ENCODE results near the gene HKDC1. TPM values are rescaled to one million over a fixed set of nuclear protein-coding genes. Genes with fewer than 3 reads are reported as not detected.

The HKDC1 gene
- total RNA-seq, 2 experiments from 2014 or later, result not detected

DNA sequence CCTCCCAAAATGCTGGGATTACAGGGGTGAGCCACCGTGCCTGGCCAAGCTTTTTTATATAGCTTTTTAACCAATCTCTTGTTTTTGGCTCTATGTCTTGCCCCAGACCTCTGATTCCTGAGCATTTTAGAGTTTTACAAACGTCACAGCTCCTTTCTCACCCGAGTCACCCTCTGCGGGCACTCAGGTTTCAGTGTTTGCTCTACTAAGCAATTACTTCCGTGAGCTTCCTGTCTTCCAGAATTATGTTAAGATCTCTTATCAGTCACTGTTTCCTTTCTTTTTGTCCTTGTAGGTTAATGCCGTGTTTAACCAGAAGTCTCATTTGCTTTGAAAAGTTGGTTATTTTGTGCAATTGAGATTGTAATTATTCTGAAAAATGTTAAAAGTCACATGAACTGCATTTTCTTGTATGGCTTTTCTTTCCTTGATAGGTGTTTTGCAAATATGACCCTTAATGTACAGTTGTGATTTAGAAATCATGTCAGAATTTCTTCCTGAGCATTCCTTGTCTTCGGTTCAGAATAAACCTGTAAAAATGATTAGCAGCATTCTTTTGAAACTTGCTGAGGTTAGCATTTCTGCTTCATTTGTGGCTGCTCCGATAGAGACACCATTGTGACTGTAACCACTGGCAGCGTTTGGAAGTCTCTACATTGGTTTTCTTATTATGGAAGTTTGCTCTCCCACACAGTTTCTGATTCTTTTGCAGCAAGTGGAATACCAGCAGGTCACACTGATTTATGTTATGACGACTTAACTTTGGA is 4.5 kb upstream of the HKDC1 start:
- no peaks in the 10 kb centered on the region for H3K9me2 ChIP-seq (ENCODE audit: insufficient read depth, low read length)
- intact Hi-C loops (cut with micrococcal nuclease; ENCODE audit: unreplicated experiment), result no loop called here
- no peaks in the 10 kb centered on the region for H3K79me2 ChIP-seq (ENCODE audit: insufficient read depth, low read depth, low read length)
- H3K36me3 ChIP-seq (ENCODE audit: insufficient read depth, low read length), result no peaks in the 10 kb centered on the region
- H2AFZ ChIP-seq (ENCODE audit: low read length), result peak overlapping the region; percentile 67; the same call in 1 of the 2 replicates
- ChIA-PET CTCF (ENCODE audit: unreplicated experiment) (no interaction called here), POLR2A (interaction anchor here (0.6 kb wide), 1 partner anchor 652 kb away, joined by 4 read pairs; no protein-coding TSS in a partner anchor)
- no TSS peak for BruUV-seq (replicated peaks)
- no peak overlapping the region for H3K4me3 ChIP-seq (ENCODE audit: low read depth, low read length, poor library complexity, severe bottlenecking)
- TF ChIP-seq, protein P1, sequence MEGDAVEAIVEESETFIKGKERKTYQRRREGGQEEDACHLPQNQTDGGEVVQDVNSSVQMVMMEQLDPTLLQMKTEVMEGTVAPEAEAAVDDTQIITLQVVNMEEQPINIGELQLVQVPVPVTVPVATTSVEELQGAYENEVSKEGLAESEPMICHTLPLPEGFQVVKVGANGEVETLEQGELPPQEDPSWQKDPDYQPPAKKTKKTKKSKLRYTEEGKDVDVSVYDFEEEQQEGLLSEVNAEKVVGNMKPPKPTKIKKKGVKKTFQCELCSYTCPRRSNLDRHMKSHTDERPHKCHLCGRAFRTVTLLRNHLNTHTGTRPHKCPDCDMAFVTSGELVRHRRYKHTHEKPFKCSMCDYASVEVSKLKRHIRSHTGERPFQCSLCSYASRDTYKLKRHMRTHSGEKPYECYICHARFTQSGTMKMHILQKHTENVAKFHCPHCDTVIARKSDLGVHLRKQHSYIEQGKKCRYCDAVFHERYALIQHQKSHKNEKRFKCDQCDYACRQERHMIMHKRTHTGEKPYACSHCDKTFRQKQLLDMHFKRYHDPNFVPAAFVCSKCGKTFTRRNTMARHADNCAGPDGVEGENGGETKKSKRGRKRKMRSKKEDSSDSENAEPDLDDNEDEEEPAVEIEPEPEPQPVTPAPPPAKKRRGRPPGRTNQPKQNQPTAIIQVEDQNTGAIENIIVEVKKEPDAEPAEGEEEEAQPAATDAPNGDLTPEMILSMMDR (conservative IDR thresholded peaks at IDR 0.05; ENCODE audit: low read length), result no peak
- no peak for TF ChIP-seq EZH2phosphoT487 (IDR thresholded peaks at IDR 0.05; ENCODE audit: borderline replicate concordance, low read depth, low read length)
- no peak for DNase-seq (ENCODE audit: low spot score)
- H3K27ac ChIP-seq (ENCODE audit: low read depth, low read length, poor library complexity, severe bottlenecking), result no peak overlapping the region
- no peaks in the 10 kb centered on the region for H4K20me1 ChIP-seq (ENCODE audit: insufficient read depth, low read length)
- no peak overlapping the region for H3K4me2 ChIP-seq (ENCODE audit: low read length)
- H3K4me1 ChIP-seq (ENCODE audit: insufficient read depth, low read length, poor library complexity, severe bottlenecking), result no peaks in the 10 kb centered on the region
- H3K9me3 ChIP-seq (ENCODE audit: low read length), result no peaks in the 10 kb centered on the region

DNA sequence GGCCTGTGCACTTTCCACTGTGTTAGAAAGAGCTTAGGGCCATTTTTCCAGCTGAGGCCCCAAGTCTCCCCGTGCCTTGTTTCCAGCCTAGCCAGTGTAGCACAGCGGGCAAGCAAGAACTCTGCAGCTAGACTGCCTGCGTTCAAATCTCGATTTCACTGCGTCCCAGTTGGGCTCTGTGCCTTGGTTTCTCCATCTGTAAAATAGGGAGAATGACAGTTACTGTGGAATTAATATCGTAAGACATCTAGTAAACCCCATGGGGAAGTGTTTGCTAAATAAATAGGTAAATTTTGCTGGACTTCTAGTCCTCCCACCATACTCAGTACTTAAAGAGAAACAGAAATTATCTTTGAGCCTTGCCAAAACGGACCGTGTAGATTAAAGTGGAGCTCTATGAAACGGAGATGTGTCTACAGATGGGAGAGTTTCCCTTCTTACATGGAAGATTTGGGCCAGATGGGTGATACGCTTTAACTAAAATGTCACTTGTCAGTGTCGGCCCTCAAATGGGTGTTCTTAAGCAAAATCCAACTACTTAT is 3.5 kb upstream of the HKDC1 start:
- ChIA-PET POLR2A (no interaction called here), CTCF (ENCODE audit: unreplicated experiment) (interaction anchor here (0.5 kb wide), 1 partner anchor 115 kb away, joined by 3 read pairs; no protein-coding TSS in a partner anchor)
- Histone ChIP-seq H4K20me1 (ENCODE audit: insufficient read depth, low read length) (no peaks in the 10 kb centered on the region), H3K27ac (ENCODE audit: low read depth, low read length, poor library complexity, severe bottlenecking) (no peak overlapping the region), H3K4me2 (ENCODE audit: low read length) (no peak overlapping the region), H2AFZ (ENCODE audit: low read length) (no peak overlapping the region), H3K9me3 (ENCODE audit: low read length) (no peaks in the 10 kb centered on the region), H3K36me3 (ENCODE audit: insufficient read depth, low read length) (no peaks in the 10 kb centered on the region), H3K4me3 (ENCODE audit: low read depth, low read length, poor library complexity, severe bottlenecking) (no peak overlapping the region), H3K79me2 (ENCODE audit: insufficient read depth, low read depth, low read length) (no peaks in the 10 kb centered on the region), H3K9me2 (ENCODE audit: insufficient read depth, low read length) (no peaks in the 10 kb centered on the region), H3K4me1 (ENCODE audit: insufficient read depth, low read length, poor library complexity, severe bottlenecking) (peaks cover under 1% of the 10 kb centered on the region)
- no TSS peak for BruUV-seq (replicated peaks)
- TF ChIP-seq, protein P1 (conservative IDR thresholded peaks at IDR 0.05; ENCODE audit: low read length), result no peak
- no peak for TF ChIP-seq EZH2phosphoT487 (IDR thresholded peaks at IDR 0.05; ENCODE audit: borderline replicate concordance, low read depth, low read length)
- no peak for DNase-seq (ENCODE audit: low spot score)
- intact Hi-C loops (cut with micrococcal nuclease; ENCODE audit: unreplicated experiment), result no loop called here
